GM13977 (cell line): ENCODE data around the gene HOXD9.
A peak's percentile ranks its signal among the peaks of the same experiment; 100 is the strongest.

ENCODE experiments used
- DNase-seq: peaks from one replicate; pipeline ENCODE4 v3.0.0; 2012; ENCODE audit warnings: low spot score
- in situ Hi-C: fragments of 300-500 bp; cut with MboI; formaldehyde crosslinking; loops from one replicate; pipeline ENCODE4 v1.12.0; 2022; ENCODE audit warnings: low sequenced_read_pairs, low pct_unique_long_range_greater_than_20kb, mixed read lengths, inconsistent platforms; ENCODE audit not compliant: unreplicated experiment
- TF ChIP-seq, protein P1 (sequence below): IDR thresholded peaks from 2 replicates; pipeline ENCODE4 v1.5.1; 2012; ENCODE audit warnings: mild to moderate bottlenecking, control low read depth; ENCODE audit not compliant: insufficient read depth; ENCODE audit errors: extremely low read depth, missing control alignments

Gene HOXD9

DNA sequence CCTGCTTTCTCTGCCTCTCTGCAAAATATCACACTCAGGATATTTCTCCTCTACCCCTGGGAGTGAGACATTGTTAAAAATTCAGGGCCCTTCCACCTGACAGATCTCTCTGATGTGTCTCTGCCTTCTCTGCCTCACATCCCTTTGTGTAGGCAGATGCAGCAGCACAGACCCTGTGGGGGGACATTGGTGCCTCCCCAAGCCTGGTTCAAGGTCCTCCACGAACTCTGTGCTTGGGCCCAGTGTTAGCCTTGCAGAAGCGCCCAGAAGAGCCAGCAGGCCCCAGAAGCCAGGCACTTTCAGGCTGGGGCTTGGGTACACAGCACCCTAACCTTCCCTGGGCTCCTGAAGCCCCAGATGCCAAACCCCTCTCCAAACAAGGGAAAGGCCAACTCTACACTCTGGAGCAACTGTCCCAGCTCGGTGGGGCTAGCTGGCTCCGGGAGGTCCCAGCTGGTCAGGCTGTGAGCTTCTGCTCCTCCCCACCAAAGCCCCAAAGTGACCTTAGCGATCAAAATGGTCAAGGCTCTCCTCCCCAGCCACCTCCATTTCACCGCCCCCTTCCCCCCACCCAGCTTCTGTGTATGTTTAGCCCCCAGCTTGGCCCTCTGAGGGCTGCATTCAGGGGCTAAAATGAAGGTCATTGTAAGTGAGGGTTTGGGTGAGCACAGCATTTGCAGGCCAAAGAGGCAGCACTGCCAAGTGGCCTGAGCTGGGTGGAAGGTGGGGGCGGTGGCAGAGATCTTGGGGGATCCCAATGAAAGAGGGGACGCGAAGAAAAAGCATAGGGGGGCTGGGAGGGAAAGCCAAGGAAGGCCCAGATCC lies 2.6 kb downstream of the HOXD9 start:
- TF ChIP-seq, protein P1, sequence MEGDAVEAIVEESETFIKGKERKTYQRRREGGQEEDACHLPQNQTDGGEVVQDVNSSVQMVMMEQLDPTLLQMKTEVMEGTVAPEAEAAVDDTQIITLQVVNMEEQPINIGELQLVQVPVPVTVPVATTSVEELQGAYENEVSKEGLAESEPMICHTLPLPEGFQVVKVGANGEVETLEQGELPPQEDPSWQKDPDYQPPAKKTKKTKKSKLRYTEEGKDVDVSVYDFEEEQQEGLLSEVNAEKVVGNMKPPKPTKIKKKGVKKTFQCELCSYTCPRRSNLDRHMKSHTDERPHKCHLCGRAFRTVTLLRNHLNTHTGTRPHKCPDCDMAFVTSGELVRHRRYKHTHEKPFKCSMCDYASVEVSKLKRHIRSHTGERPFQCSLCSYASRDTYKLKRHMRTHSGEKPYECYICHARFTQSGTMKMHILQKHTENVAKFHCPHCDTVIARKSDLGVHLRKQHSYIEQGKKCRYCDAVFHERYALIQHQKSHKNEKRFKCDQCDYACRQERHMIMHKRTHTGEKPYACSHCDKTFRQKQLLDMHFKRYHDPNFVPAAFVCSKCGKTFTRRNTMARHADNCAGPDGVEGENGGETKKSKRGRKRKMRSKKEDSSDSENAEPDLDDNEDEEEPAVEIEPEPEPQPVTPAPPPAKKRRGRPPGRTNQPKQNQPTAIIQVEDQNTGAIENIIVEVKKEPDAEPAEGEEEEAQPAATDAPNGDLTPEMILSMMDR: no peak
- in situ Hi-C loops: loop anchor here (10.0 to 25.0 kb wide), 2 partner anchors 763 to 1030 kb away; no protein-coding TSS in a partner anchor
- DNase-seq: no peak

DNA sequence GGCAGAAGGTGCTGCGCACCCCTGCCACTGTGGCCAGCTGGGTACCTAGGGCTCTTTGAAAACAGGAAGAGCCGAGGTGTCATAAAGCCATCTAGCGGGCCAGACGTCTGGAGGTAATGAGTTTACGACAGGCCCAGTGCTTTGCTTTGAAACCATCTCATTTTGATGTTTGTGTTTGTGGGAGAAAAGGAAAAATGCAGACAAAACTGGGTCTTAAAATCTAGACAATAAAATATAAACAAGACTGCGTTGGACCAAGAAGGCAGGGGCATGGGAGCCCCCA lies 3.2 kb downstream of the HOXD9 start:
- DNase-seq: no peak
- TF ChIP-seq, protein P1: no peak
- in situ Hi-C loops: loop anchor here (10.0 kb wide), 1 partner anchor 1029 kb away; no protein-coding TSS in a partner anchor

DNA sequence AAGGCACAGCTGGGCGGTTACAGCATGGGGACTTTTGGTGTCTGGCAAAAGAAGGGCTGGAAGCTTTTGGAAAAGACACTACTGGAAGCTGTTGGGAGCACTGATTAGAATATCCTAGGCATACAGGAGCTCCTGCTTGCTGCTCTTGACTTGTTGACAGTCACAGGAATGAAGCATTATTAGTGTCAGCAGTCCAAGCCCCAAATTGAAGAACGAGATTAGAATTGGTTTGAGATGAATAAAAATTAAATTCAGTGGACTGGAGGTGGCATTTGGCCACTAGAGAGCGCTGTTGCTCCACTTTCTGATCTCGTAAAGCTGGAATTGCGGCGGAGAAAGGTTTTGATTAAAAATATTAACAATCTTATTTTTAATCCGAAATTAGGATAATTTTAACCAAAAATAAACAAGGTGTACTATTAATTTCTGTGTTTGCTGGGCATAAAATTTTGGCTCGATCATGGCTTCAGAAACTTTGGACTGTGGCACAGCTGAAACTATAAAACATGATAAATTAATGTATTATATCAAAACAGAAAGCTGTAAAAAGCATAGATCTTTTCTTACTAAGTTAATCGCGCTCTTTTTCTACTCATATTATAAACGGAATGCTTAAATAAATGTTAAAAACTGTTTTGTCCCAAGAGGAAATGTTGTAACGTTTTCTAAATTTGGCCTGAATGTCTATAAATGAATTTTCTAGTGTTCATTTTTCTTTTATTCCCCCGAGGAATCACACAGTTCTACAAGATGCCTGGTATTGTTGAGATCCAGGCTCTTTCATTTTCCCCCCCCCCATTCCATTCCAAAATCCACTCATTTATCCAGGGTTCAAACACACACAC lies 4.6 kb downstream of the HOXD9 start:
- in situ Hi-C loops: loop anchor here (10.0 kb wide), 1 partner anchor 1028 kb away; no protein-coding TSS in a partner anchor
- peak; percentile 76 for DNase-seq
- TF ChIP-seq, protein P1: peak; percentile 79

DNA sequence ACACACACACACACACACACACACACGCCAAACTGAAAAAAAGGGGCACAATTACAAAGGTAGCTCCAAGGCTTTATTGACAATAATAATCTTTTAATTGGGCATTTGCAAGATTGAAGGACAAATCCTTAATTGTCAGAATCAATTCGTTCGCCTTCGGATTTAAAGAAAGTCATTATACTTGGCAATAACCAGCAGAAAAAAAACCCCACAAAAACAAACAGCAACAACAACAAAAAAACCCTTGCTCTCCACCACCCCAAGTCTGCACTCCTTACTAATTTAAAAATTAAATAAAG lies 5.2 kb downstream of the HOXD9 start:
- no peak for DNase-seq
- in situ Hi-C loops: loop anchor here (10.0 kb wide), 1 partner anchor 1027 kb away; no protein-coding TSS in a partner anchor
- TF ChIP-seq, protein P1: no peak

DNA sequence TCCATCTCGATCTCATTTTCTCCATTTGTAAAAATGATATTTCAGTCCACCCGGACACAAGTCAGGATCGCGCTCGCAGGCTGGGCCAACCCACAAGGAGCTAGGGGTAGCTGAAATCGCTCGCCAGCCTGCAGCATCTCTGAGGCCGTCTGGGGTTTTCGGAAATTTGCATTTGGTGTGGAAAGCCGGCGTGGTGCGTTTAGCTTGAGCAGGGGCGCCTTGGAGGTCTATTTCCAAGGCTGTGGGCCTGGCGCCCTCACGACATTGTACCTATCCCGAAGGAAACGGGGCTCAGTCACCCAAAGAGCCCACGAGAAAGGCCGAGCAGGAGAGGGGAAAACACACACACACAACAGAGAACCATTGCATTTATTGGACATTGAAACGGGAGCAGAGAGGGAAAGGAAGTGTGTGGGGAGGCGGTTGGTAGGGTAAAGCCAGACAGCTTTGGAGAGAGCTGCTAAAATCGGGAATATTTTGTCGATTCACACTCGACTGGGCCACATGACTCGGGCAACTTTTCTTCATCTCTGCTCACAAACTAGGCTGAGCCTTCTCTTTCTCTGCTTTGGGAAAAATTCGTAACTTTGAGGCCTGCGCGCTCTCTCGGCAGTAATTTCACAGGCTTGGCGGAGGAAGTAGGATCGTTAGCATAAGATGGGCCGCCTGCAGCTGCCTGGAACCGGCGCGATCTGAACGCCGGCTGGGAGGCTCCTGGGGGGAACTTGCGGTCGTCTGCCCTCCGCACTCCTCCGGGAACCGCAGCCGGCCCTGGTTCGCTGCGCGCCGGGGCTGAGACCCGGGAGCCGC lies 5.9 kb downstream of the HOXD9 start:
- no peak for DNase-seq
- TF ChIP-seq, protein P1: no peak
- in situ Hi-C loops: loop anchor here (10.0 kb wide), 1 partner anchor 1026 kb away; no protein-coding TSS in a partner anchor
